Endothelial cell of umbilical vein (primary cell): ENCODE results near the gene MYH15.

Experiments used
- CTCF ChIP-seq, 2 donors: IDR thresholded peaks; 1 replicate in 1 of 2; 2 replicates in 1 of 2; pipeline ENCODE4 v1.5.1; 2011; ENCODE audit warnings: low read length in 2 of 2, mild to moderate bottlenecking in 2 of 2, moderate library complexity in 2 of 2, control low read depth in 1 of 2, inconsistent platforms in 1 of 2, low read depth in 1 of 2; ENCODE audit not compliant: insufficient read depth in 1 of 2; ENCODE audit errors: extremely low read depth in 1 of 2
- EZH2 ChIP-seq: IDR thresholded peaks from 2 replicates; pipeline ENCODE4 v1.6.1; 2012; ENCODE audit warnings: borderline replicate concordance, low read depth, mild to moderate bottlenecking, moderate library complexity, low read length, inconsistent platforms; ENCODE audit not compliant: severe bottlenecking
- MYC ChIP-seq: IDR thresholded peaks from one replicate; pipeline ENCODE4 v1.6.1; 2011; ENCODE audit warnings: mild to moderate bottlenecking, low read depth, low read length
- POLR2A ChIP-seq: IDR thresholded peaks from 2 replicates; pipeline ENCODE4 v1.6.1; 2012; ENCODE audit warnings: low read depth, mild to moderate bottlenecking, control low read depth, low read length

- TF ChIP-seq MYC (no peak), CTCF (IDR thresholded peaks at IDR 0.05; ENCODE audit: extremely low read depth in 1 of 2, insufficient read depth in 1 of 2, low read depth in 1 of 2, low read length in 2 of 2) (no peak), POLR2A (no peak), EZH2 (no peak)
Observed at GRCh38 chr3:108393128-108393900, 117.1 kb downstream of the MYH15 start.
